ENCODE data around the gene MROH8. TPM values are rescaled to one million over a fixed set of nuclear protein-coding genes. Genes with fewer than 3 reads are reported as not detected.
A peak's percentile ranks its signal among the peaks of the same experiment; 100 is the strongest.

Gene MROH8
- total RNA-seq, 2 experiments from 2014 or later = 2.1 to 3.1 TPM

DNA sequence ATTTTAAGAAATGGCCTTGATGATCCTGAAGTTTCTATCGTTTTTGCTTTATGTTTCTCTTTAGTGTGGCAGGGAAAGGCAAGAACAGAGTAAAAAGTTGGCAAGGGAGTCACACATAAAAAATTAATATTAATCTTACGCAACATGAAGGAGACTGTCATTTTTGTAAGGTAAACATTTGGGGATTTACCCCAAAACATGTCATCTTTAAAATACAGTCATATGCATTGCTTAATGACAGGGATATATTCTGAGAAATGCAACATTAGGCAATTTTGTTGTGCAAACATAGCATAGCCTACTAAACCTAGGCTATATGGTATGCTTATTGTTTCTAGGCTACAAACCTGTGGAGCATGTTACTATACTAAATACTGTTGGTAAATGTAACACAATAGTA, 88.9 kb downstream of the MROH8 start:
- CTCF ChIA-PET = no interaction called here

DNA sequence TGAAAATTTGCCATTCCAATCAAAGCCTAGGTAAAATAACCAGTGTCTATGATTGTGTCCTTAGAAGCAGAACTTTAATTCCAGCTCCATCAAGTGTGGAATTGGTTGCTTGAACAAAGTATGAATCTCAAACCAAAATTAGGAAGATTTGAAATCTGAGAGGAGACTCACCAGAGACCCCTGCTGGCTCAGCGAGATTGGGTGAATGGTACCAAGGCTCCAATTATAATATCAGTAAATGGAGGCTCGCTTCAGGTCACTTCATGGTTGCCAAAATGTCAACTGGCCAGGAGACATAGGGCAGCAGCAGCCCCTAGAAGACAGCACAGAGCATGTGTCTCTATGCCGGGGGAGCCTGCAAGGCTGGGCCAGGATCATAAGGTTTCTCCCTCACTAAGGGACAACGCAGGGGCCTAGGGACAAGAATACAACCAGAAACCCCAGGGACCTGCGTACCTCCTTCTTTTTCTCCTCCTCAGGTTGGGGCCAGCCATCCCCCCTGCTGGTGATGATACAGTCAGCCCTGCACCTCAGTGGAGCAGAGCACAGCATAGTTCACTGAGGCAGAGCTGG, 97.5 kb downstream of the MROH8 start:
- no peaks in the 10 kb centered on the region for H3K9me3 Mint-ChIP-seq
- H3K36me3 Mint-ChIP-seq (ENCODE audit: low read depth) = peaks cover 41% of the 10 kb centered on the region
- no peaks in the 10 kb centered on the region for H3K27me3 Mint-ChIP-seq
- intact Hi-C loops (cut with micrococcal nuclease) = no loop called here
- ChIA-PET CTCF (interaction anchor here (1.4 to 2.1 kb wide), 3 partner anchors 14 to 74 kb away, joined by 4 to 6 read pairs (median 6); partner anchors contain the start of gene RBL1), POLR2A (interaction anchor here (7.2 kb wide), 1 partner anchor 12 kb away, joined by 48 read pairs; the partner anchor contains the start of gene RBL1)
- ATAC-seq (no peak), DNase-seq (peak; percentile 36)
- H3K4me1 Mint-ChIP-seq (ENCODE audit: low read depth) = peaks cover 23% of the 10 kb centered on the region
- peak overlapping the region; percentile 52 for H3K27ac Mint-ChIP-seq
- TF ChIP-seq, protein P1, sequence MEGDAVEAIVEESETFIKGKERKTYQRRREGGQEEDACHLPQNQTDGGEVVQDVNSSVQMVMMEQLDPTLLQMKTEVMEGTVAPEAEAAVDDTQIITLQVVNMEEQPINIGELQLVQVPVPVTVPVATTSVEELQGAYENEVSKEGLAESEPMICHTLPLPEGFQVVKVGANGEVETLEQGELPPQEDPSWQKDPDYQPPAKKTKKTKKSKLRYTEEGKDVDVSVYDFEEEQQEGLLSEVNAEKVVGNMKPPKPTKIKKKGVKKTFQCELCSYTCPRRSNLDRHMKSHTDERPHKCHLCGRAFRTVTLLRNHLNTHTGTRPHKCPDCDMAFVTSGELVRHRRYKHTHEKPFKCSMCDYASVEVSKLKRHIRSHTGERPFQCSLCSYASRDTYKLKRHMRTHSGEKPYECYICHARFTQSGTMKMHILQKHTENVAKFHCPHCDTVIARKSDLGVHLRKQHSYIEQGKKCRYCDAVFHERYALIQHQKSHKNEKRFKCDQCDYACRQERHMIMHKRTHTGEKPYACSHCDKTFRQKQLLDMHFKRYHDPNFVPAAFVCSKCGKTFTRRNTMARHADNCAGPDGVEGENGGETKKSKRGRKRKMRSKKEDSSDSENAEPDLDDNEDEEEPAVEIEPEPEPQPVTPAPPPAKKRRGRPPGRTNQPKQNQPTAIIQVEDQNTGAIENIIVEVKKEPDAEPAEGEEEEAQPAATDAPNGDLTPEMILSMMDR (IDR thresholded peaks at IDR 0.05) = no peak
- H3K4me3 Mint-ChIP-seq = no peak overlapping the region

More for the DNA sequence above, 88.9 kb downstream of the MROH8 start:
- no peaks in the 10 kb centered on the region for H3K27me3 Mint-ChIP-seq
- peaks cover 26% of the 10 kb centered on the region for H3K4me1 Mint-ChIP-seq (ENCODE audit: low read depth)
- ATAC-seq (no peak), DNase-seq (no peak)
- no peaks in the 10 kb centered on the region for H3K9me3 Mint-ChIP-seq
- POLR2A ChIA-PET = no interaction called here
- intact Hi-C loops (cut with micrococcal nuclease) = no loop called here
- no peak overlapping the region for H3K27ac Mint-ChIP-seq
- peaks cover 57% of the 10 kb centered on the region for H3K36me3 Mint-ChIP-seq (ENCODE audit: low read depth)
- H3K4me3 Mint-ChIP-seq = no peak overlapping the region
- TF ChIP-seq, protein P1 (IDR thresholded peaks at IDR 0.05) = no peak

DNA sequence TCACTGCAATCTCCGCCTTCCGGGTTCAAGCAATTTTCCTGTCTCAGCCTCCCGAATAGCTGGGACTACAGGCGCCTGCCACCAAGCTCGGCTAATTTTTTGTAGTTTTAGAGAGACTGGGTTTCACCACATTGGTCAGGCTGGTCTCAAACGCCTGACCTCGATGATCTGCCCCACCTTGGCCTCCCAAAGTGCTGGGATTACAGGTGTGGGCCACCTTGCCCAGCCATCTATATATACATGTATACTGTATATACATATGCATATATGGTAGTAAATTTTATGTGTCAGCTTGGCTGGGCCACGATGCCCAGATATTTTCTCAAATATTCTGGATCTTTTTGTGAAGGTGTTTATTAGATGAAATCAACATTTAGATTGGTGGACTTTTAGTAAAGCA, 102.3 kb downstream of the MROH8 start:
- ChIA-PET CTCF (no interaction called here), POLR2A (interaction anchor here (0.6 to 7.2 kb wide), 4 partner anchors 9 to 73 kb away, joined by 3 to 48 read pairs (median 3); partner anchors contain the start of gene RBL1)
- peaks cover 31% of the 10 kb centered on the region for H3K4me1 Mint-ChIP-seq (ENCODE audit: low read depth)
- H3K27me3 Mint-ChIP-seq = no peaks in the 10 kb centered on the region
- intact Hi-C loops (cut with micrococcal nuclease) = no loop called here
- DNase-seq (no peak), ATAC-seq (no peak)
- H3K9me3 Mint-ChIP-seq = peaks cover 5% of the 10 kb centered on the region
- H3K36me3 Mint-ChIP-seq (ENCODE audit: low read depth) = peaks cover 50% of the 10 kb centered on the region
- TF ChIP-seq, protein P1 (IDR thresholded peaks at IDR 0.05) = no peak
- H3K4me3 Mint-ChIP-seq = no peak overlapping the region
- no peak overlapping the region for H3K27ac Mint-ChIP-seq

DNA sequence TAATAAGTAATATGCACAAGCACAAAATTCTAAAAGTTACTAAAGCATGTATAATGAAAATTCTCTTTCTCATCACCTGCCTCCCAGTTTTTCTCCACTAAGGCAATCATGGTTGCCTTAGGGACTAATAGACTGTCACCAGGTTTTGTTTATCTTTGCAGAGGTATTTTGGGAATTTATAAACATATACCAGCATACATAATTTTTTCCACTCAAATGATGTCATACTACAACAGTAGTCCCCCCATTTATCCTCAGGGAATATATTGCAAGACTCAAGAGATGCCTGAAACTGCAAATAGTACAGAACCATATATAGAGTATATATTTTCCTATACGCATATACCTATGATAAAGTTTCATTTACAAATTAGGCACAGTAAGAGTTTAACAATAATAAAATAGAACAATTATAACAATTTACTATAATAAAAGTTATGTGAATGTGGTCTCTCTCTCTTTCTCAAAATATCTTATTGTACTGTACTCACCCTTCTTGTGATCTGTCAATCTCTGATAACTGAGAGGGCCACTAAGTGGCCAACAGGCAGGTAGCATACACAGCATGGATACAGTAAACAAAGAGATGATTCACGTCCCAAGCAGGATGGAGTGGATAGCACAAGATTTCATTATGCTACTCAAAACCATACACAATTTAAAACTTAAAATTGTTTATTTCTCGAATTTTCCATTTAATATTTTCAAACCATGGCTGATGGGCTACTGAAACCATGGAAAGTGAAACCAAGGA, 103.2 kb downstream of the MROH8 start:
- Mint-ChIP-seq H3K4me3 (no peak overlapping the region), H3K27ac (no peak overlapping the region), H3K27me3 (no peaks in the 10 kb centered on the region), H3K9me3 (peaks cover 5% of the 10 kb centered on the region), H3K4me1 (ENCODE audit: low read depth) (peaks cover 37% of the 10 kb centered on the region), H3K36me3 (ENCODE audit: low read depth) (peaks cover 53% of the 10 kb centered on the region)
- DNase-seq (no peak), ATAC-seq (no peak)
- intact Hi-C loops (cut with micrococcal nuclease) = no loop called here
- TF ChIP-seq, protein P1 (IDR thresholded peaks at IDR 0.05) = no peak
- ChIA-PET CTCF (no interaction called here), POLR2A (interaction anchor here (1.3 to 7.2 kb wide), 2 partner anchors 10 to 18 kb away, joined by 3 to 48 read pairs; partner anchors contain the start of gene RBL1)
